NCI-H187 (cell line): ENCODE data around the gene SMARCB1.
"Not testable (repeated sequence)": the region's sequence is repeated elsewhere in the genome, so short reads cannot be mapped to it uniquely, and the experiment has no call there.

ENCODE experiments used
- DNase-seq, 2 experiments: peaks; one replicate each; lab custom pipeline; 2025; lab: John Stamatoyannopoulos, UW

Gene SMARCB1

DNA sequence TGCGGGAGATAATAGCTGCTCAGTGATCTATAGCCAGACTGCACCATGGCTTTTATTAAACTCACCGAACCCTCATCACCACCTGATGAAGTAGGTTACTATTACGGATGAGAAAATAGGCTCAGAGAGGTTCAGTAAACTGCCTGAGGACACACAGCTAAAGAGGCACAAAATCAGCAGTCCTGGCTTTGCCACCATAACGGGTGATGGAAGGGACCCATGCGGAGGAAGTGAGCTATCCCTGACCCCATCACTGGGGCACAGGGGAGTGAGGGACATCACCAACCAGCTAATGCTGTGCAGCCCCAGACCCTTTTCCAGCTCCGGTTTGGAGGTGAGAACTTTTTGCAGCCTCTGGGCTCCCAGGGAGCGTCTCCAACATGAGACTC is 59.3 kb downstream of the SMARCB1 start:
- no peak for DNase-seq

DNA sequence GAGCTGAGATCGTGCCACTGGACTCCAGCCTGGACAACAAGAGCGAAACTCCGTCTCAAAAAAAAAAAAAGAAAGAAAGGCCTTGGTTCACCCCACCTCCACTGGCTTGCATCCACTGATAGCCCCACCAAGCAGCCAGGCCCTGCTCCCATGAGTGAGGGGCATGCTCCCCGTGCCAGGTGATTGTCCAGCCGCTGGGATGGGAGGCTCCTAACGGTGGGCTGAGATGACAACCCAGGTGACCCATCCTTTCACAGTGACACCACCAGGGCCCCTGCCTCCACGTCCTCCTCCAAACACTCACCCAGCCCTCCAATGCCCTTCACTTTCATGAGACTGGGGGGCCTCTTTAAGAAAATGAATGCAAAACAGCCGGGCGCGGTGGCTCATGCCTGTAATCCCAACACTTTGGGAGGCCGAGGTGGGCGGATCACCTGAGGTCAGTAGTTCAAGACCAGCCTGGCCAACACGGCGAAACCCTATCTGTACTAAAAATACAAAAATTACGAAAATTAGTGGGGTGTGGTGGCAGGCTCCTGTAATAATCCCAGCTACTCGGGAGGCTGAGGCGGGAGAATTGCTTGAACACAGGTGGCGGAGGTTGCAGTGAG is 60.6 kb downstream of the SMARCB1 start:
- DNase-seq, result no peak

DNA sequence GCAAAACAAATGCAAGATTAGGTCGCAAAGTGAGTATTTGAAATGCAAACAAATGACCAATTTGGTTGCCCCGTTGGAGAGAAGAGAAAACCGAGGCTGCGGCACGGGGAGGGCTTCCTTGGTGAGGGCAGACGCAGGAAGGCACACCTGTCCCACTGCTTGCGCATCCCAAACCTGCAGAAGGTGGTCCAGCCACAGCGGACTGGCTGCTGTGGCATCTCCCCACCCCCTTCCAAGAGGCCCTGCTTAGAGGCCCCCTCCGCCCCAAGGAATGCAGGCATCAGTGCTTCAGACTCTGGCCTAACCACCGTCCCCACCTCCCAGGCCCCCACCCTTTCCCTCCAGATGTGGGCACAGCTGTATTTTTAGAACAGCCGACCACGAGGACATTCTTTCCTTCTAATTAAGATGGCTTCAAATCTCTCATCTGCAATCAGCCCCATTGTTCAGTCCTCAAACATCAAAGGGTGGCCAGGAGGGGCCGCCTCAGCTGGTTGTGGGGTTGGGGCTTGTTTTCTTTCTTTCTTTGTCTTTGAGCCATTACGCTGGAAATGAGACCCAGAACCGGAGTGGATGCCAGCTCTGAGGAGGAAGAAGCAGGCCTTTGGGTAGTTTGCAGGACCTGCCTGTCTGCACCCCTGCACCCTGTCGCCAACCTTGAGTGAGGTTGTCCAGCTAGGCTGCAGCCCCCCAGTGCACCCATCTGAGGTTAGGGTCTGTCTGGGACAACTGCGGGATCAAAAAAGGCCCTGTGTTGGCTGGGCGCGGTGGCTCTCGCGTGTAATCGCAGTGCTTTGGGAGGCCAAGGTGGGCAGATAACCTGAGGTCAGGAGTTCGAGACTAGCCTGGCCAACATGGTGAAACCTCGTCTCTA is 61.5 kb downstream of the SMARCB1 start:
- no peak for DNase-seq

DNA sequence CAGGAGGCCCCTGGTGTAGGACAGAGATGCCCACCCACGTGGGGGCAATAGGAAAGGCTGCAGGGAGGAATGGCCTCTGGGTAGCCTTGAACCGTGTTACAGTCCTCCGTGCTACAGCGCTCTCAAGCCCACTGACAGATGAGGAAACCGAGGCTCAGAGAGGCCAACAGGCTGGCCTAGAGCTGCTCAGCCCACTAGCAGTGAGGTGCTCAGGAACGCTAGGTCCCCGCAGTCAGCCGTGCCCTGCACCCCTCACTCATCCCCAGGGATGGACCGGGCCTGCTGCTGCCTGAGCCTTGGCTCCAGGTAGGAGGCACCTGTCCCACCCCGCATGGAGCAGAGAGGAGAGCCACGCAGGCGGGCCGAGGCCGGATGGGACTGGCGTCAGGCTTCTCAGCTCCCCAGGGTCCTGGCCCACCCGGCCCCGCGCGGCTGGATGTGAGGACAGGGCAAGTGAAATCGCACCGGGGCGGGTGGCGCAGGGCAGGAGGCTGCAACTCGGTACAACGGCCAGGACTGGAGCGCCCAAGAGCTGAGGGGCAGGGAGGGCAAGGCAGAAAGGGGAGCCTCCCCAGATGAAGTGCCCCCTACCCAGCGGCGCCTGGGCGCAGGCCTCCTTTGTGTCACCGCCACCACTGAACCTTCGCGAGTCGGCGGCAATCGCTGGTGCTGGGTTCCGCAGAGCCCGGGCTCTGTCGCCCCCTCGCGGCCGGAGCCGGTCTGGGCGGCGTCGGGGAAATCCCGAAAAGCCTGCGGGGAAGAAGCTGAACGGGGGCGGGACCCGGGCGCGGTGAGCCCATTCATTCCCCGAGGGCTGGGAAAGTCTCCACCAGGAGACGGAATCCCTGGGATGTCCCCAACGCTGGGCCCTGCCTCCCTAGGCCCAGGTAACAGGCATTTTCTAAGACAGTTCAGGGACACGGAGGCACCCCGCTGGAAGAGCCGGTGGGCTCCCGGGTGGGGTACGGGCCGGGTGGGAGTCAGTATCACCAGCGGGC is 62.5 kb downstream of the SMARCB1 start:
- peak; percentile 11 to 23 for DNase-seq

DNA sequence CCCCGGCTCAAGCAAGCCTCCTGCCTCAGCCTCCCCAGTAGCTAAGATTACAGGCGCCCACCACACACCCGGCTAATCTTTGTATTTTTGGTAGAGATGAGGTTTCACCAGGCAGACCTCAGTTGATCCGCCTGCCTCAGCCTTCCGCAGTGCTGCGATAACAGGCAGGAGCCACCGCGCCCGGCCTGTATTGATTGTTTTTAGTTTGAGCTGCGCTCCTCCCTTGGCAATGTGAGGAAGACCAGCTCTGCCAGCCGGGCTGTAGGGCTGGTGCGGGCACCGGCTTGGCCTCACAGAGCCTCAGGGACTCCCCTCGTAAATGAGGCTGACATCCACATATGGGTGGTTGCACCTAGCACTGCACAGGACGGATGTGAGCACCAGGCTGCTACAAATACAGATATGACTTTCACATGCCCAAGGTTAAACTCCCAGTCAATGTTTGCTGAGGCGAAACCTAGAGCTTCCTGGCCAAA is 63.4 kb downstream of the SMARCB1 start:
- DNase-seq, result no peak

DNA sequence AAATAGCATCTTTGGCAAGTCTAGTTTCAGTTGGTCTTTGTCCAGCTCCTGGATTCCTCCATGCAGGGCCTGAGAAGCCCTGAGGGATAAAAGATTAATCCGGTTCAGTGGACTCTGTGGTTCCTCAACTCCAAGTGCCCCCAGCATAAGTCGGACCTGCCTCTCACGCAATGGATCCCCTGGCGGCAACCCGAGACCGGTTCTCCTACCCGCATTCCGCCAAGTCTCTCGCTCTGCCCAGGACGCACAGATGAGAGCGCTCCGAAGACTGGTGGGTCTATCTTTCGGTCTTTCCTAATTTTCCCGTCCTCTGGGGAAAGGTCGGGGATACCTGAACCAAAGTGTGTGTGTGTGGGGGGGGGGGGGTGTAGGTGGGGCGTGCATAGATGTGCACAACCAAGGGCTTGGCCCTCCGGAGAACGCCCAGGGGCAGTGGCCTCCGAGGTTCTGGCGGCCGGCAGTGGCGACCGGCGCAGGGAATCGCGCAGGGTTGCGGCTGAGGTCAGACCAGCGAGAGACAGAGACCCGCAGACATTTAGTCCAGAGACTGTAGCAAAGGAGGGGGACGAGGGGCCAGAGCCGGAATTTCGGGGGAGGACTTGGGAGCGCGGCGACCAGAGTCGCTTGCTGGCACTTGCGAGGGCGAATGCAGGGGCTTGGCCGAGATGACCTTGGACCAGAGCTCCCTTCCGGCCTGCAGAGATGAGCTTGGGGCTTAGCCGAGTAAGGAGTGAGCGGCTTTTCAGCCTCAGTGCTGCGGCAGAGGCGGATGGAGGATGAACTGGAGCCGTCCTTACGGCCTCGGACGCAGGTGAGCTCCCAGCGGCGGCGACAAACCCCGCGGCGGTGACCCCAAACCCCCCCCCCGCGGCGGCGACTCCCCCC is 70.2 kb downstream of the SMARCB1 start:
- DNase-seq, result no peak

DNA sequence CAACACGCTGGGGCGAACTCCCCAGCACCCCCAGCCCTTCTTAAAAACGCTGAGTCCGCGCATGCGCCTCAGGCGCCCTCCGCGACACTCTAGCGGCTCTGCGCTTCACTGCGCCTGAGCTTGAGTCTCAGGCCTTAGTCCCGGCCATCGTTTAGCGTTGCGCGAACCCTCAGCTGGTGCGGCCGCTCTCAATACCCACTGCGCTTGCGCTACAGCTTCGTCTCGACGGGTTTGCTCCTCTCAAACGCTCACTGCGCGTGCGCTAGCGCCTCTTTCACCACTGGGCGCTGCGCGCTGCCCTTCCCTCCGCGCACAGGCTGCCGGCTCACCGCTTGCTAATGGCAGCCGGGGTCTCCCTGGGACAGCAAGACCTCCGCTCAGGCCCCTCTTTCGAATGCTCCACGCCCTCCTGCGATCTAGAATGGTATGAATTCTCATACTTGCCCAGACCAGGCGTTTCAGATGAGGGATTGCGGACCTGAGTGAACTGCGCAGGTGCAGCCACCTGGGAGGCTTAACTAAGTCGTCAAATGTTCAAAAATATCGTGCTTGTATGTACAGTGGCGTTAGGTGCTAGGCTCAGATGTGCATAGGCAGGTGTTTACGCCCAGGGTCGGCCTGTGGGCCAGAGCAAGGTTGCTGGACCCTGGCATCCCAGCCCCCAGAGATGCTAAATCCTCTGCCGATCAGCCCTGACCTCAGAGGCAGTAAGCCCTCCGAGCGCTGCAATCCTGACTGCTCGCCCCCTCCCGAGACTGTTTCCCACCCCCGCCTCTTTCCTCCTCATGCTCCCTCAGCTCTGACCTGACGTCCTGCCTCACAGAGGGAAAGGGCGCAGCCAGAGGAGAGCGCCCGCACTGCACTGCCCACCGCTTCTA is 71.1 kb downstream of the SMARCB1 start, which contains the start of gene SLC2A11:
Gene SLC2A11 (plus strand): TSS at position 270 of the 878 bp plus-strand sequence. CDS start 125 bp downstream, at position 395.
- peak; percentile 82 to 87 for DNase-seq

DNA sequence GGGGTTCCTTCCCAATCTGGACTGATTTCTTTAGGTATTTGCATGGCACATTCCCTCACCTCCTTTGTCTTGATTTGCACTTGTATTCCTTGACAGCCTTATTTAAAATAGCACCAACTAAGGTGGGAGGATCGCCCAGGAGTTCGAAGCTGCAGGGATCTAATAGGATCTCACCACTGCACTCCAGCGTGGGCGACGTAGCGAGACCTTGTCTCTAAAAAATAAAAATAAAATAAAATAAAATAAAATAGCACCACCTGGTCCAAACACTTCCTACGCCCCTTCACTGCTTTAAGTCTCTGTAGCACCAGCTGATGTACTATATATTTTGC is 71.7 kb downstream of the SMARCB1 start:
- no peak for DNase-seq

DNA sequence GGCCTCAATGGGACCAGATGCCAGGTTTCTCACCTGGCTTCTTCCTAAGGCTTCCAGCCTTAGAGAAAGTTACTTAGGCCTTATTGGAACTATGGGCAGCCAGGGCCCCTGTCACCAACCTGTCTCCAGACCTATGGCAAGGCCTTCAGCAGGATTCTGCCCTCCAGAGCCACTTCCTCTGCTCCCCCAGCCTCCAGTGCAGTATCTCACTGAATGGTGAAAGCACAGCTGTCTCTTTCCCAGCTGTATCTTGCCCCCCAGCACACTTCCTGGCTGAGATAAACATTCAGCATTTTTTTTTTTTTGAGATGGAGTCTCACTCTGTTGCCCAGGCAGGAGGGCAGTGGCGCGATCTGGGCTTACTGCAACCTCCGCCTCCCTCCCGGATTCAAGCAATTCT is 72.4 kb downstream of the SMARCB1 start:
- DNase-seq, result no peak

DNA sequence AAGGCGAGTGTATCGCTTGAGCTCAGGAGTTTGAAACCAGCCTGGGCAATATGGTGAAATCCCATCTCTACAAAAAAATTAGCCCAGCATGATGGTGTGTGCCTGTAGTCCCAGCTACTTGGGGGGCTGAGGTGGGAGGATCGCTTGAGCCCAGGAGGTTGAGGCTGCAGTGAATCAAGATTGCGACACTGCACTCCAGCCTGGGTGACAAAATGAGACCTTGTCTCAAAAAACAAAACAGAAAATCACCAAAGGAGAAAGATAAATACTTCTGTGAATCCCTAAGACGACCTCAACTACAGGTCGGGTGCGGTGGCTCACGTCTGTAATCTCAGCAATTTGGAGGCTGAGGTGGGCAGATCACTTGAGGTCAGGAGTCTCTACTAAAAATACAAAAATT is 73.4 kb downstream of the SMARCB1 start:
- not testable (repeated sequence) for DNase-seq

DNA sequence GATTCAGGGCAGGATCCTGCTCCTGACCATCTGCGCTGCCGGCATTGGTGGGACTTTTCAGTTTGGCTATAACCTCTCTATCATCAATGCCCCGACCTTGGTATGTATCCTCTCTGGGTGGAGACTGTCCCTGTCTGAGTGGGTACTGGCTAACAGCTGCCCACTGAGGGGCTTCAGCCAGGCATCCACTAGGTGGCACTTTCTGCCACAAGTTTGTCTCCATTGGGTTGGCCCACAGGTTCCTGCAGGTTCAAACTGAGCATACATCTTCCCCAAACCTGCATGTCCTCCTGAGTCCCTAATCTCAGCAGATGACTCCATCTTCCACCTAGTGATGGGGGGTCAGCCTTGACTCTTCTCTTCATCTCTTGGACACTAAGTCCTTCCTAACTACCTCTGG is 75.3 kb downstream of the SMARCB1 start:
- no peak for DNase-seq

DNA sequence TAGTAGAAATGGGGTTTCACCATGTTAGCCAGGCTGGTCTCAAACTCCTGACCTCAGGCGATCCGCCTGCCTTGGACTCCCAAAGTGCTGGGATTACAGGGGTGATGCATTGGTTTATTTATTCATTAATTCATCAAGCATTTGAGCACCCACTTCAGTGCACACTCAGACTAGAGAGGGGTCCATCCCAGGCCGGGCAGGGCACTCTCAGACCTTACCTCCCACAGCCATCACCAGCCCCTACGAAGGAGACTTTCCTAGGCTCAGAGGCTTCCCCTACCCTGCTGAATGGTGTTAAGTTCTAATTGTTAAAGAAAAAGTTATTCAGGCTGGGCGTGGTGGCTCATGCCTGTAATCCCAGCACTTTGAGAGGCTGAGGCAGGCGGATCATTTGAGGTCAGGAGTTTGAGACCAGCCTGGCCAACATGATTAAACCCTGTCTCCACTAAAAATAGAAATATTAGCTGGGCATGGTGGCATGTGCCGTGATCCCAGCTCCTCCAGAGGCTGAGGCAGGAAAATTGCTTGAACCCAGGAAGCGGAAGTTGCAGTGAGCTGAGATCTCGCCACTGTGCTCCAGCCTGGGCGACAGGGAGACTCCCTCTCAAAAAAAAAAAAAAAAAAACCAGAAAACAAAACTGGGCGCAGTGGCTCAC is 77.9 kb downstream of the SMARCB1 start:
- DNase-seq, result not testable (repeated sequence)

DNA sequence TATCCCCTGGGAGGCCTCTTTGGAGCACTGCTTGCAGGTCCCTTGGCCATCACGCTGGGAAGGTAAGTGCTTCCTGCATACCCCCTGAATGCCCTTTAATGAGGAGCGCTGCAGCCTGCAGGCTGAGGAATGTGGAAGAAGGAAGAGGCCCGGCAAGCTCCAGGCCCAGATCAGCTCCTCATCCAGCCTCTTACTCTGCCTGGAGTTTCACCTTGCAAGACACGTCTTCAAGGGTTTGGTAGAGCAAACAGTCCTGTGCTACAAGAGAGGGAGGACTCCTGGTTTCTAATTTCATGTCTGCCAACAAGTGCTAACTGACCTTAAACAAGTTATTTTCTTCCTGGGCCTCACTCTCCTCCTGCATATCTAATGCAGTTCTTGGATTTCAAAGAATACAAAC is 81.8 kb downstream of the SMARCB1 start:
- no peak for DNase-seq

DNA sequence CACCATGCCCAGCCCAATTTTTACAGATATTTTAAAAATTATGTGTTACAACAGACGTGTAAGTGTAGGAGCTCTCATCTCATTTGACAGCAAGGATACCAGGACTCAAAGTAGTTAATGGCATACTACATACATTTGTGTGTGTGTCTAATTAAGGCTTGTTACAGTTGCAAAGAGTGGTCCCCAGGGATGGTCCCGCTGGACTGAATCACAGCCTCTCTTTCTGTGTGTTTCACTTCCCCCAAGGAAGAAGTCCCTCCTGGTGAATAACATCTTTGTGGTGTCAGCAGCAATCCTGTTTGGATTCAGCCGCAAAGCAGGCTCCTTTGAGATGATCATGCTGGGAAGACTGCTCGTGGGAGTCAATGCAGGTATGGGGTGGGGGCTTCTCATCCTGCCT is 88.1 kb downstream of the SMARCB1 start:
- DNase-seq, result no peak

DNA sequence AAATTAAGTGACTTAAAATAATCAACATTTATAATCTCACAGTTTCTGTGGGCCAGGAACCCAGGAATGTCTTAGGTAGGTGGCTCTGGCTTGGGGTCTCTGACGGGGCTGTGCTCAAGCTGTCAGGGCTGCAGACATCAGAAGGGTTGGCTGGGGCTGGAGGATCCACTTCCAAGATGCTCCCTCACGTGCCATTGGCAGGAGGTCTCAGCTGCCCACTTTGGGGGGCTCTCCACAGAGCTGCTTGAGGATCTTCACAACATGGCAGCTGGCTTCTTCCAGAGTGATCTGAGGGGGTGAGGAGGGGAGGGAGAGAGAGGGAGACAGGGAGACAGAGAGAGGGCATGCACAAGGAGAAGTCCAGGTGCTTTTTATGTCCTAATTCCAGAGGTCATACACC is 89.0 kb downstream of the SMARCB1 start:
- no peak for DNase-seq

DNA sequence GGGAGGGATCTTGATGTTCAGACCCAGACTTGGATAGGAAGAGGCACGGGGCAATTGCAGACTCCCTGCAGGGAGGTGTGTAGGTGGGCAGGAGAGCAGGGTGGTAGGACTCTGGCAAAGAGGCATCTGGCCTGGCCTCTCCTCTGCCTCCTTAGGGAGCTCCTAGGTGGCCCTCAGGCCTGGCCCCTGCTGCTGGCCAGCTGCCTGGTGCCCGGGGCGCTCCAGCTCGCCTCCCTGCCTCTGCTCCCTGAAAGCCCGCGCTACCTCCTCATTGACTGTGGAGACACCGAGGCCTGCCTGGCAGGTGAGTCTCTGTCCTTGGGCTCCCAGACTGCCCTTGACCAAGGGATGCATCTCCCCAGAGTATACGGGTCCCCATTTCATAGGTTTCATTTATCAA is 90.8 kb downstream of the SMARCB1 start:
- no peak for DNase-seq

DNA sequence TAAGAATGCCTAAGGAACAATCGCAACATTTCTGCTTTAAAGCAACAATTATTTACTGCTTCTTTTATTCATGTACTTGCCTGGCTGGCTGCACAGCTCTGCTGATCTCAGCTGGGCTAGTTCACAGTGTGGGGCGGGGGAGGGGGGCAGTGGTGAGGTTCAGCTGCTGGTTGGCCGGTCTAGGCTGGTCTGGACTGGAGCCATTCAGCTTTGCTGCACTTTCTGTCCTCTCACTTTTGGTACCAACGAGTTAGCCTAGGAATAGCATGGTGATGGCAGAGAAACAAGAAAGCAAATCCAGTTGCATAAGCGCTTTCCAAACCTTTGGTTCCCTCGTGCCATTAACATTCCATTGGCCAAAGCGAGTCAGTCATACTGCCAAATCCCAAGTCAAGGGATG is 91.5 kb downstream of the SMARCB1 start:
- DNase-seq, result no peak

DNA sequence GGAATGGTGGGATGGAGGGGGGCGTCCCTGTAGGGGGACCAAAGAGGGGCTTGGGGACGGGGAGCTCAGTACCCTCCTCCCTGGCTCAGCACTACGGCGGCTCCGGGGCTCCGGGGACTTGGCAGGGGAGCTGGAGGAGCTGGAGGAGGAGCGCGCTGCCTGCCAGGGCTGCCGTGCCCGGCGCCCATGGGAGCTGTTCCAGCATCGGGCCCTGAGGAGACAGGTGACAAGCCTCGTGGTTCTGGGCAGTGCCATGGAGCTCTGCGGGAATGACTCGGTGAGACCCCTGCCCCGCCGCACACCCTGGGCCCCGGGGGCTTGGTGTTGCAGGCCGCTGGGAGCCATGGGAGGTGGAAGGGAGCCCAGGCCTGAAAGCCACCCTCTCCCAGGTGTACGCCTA is 95.6 kb downstream of the SMARCB1 start:
- DNase-seq, result no peak

DNA sequence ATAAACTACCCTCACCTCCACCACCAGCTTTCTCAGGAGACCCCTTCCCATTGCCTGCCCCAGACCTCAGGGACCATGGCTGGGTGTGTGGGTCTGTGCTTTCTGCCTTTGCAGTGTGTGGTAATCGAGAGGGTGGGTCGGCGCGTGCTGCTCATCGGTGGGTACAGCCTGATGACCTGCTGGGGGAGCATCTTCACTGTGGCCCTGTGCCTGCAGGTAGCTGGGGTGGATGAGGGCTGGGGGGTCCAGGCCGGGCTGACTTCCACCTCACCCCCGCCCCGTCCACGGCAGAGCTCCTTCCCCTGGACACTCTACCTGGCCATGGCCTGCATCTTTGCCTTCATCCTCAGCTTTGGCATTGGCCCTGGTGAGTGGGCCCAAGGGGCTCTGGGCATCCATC is 96.9 kb downstream of the SMARCB1 start:
- no peak for DNase-seq

DNA sequence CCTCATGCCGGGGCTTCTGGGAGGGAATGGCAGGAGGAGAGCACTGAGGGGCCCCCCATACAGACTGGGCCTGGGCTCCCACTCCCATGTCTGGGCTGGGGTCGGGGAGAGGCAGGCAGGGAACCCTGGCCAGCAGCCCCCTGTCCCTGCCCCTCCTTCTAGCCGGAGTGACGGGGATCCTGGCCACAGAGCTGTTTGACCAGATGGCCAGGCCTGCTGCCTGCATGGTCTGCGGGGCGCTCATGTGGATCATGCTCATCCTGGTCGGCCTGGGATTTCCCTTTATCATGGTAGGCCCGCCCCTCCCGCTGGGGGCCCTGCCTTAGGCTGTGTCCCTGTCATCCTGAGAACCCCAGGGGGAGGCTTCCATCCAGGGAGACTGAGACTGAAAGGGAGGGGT is 97.4 kb downstream of the SMARCB1 start:
- DNase-seq, result no peak
